ENCODE data around the gene ZNF385D.

GRCh38 chr3:21672303-21672702 lies 78.7 kb downstream of the ZNF385D start:
- TF ChIP-seq POLR2A (IDR thresholded peaks at IDR 0.05; ENCODE audit: extremely low read depth, insufficient read length) (no peak), CTCF (IDR thresholded peaks at IDR 0.05; ENCODE audit: low read depth, low read length) (no peak)

All from NB4 (cell line).